ENCODE measurements around the gene MAPK8IP1.

DNA sequence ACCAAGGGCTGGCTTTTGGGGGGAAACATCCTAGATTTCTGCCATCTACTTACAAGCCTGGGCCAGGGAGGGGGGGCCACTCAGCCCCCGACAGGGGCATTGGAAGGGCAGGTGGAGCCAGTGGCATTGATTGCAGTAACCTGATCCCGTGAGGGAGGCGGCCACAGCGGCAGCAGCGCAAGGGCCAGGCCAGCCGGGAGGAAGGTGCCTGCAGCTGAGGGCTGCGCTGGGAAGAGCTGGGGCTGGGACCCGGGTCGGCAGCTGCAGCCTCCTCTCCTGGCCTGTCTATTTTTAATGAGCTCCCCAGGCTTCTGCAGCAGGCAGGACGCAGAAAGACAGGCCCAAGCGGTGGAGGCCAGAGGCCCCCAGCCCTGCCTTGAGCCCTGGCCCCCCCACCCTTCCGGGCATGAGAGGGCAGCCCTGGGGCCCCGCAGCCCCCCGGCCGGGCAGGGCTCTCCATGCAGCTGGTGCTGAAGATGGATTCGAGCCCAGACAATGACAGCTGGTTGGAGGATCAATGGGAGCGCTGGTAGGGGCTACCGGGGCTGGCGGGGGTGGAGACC lies 11.1 kb downstream of the MAPK8IP1 start:
- TF ChIP-seq CTCF (IDR thresholded peaks at IDR 0.05) = no peak
- TF ChIP-seq POLR2A (IDR thresholded peaks at IDR 0.05) = no peak
- TF ChIP-seq POLR2AphosphoS5 (IDR thresholded peaks at IDR 0.05) = no peak

All from gastroesophageal sphincter (tissue), 3 donors.